ACC112 (cell line): ENCODE measurements around the gene ATP2C2.
"Not testable (repeated sequence)": the region's sequence is repeated elsewhere in the genome, so short reads cannot be mapped to it uniquely, and the experiment has no call there.

Experiments
- H2AFZ ChIP-seq: fragments of 200-600 bp; sonication (generic); one replicate; pipeline ENCODE4 v1.6.0; 2017; ENCODE audit warnings: antibody characterized with exemption, low read length; ENCODE audit not compliant: unreplicated experiment
- H3K27ac ChIP-seq: fragments of 200-600 bp; sonication (generic); 2 replicates; pipeline ENCODE4 v1.5.1; 2014; ENCODE audit warnings: low read depth, mild to moderate bottlenecking, antibody characterized with exemption, low read length, moderate library complexity
- H3K27me3 ChIP-seq: fragments of 200-600 bp; sonication (generic); 2 replicates; pipeline ENCODE4 v1.6.1; 2014; ENCODE audit warnings: mild to moderate bottlenecking, antibody characterized with exemption, low read length, moderate library complexity, mixed read lengths; ENCODE audit not compliant: insufficient read depth
- H3K36me3 ChIP-seq: fragments of 200-600 bp; sonication (generic); 2 replicates; pipeline ENCODE4 v1.6.1; 2016; ENCODE audit warnings: mild to moderate bottlenecking, antibody characterized with exemption, low read length, moderate library complexity, mixed read lengths; ENCODE audit not compliant: insufficient read depth
- H3K4me1 ChIP-seq: fragments of 200-600 bp; sonication (generic); one replicate; pipeline ENCODE4 v1.6.1; 2016; ENCODE audit warnings: low read length, mixed read lengths; ENCODE audit not compliant: insufficient read depth, unreplicated experiment, control insufficient read depth
- H3K4me3 ChIP-seq: fragments of 200-600 bp; sonication (generic); 2 replicates; pipeline ENCODE4 v1.5.1; 2014; ENCODE audit warnings: mild to moderate bottlenecking, low read depth, low read length
- H3K79me2 ChIP-seq: fragments of 200-600 bp; sonication (generic); one replicate; pipeline ENCODE4 v1.6.0; 2016; ENCODE audit warnings: low read length; ENCODE audit not compliant: control insufficient read depth, unreplicated experiment, insufficient read depth

Gene ATP2C2

GRCh38 chr16:84329016-84329415, 39.3 kb upstream of the ATP2C2 start:
- no peak overlapping the region for H3K4me3 ChIP-seq
- no peak overlapping the region for H3K27ac ChIP-seq
- H2AFZ ChIP-seq: no peak overlapping the region
- H3K79me2 ChIP-seq: no peaks in the 10 kb centered on the region
- H3K4me1 ChIP-seq: no peaks in the 10 kb centered on the region
- peaks cover 29% of the 10 kb centered on the region for H3K27me3 ChIP-seq
- no peaks in the 10 kb centered on the region for H3K36me3 ChIP-seq

GRCh38 chr16:84329843-84330684, 38.3 kb upstream of the ATP2C2 start:
- peaks cover 25% of the 10 kb centered on the region for H3K27me3 ChIP-seq

GRCh38 chr16:84330685-84331050, 37.7 kb upstream of the ATP2C2 start:
- Histone ChIP-seq H3K4me3 (no peak overlapping the region), H2AFZ (no peak overlapping the region), H3K36me3 (no peaks in the 10 kb centered on the region), H3K4me1 (no peaks in the 10 kb centered on the region), H3K27ac (no peak overlapping the region), H3K27me3 (peaks cover 24% of the 10 kb centered on the region), H3K79me2 (no peaks in the 10 kb centered on the region)

More at GRCh38 chr16:84329843-84330684, 38.3 kb upstream of the ATP2C2 start:
- Histone ChIP-seq H3K4me3 (no peak overlapping the region), H3K36me3 (no peaks in the 10 kb centered on the region), H2AFZ (no peak overlapping the region), H3K4me1 (no peaks in the 10 kb centered on the region), H3K27ac (no peak overlapping the region), H3K79me2 (no peaks in the 10 kb centered on the region)

- Histone ChIP-seq H3K4me1 (no peaks in the 10 kb centered on the region), H2AFZ (no peak overlapping the region), H3K27ac (no peak overlapping the region), H3K4me3 (no peak overlapping the region), H3K79me2 (no peaks in the 10 kb centered on the region), H3K27me3 (peaks cover 10% of the 10 kb centered on the region), H3K36me3 (no peaks in the 10 kb centered on the region)
Observed at GRCh38 chr16:84331998-84332780, 36.1 kb upstream of the ATP2C2 start.

GRCh38 chr16:84332975-84333684, 35.2 kb upstream of the ATP2C2 start:
- Histone ChIP-seq H3K4me1 (no peaks in the 10 kb centered on the region), H3K27me3 (peaks cover 8% of the 10 kb centered on the region), H3K79me2 (no peaks in the 10 kb centered on the region), H3K4me3 (no peak overlapping the region), H2AFZ (no peak overlapping the region), H3K27ac (no peak overlapping the region), H3K36me3 (no peaks in the 10 kb centered on the region)

- H3K4me3 ChIP-seq: no peak overlapping the region
- peaks cover 6% of the 10 kb centered on the region; the same call in 1 of the 2 replicates for H3K27me3 ChIP-seq
- H3K27ac ChIP-seq: no peak overlapping the region
- no peaks in the 10 kb centered on the region for H3K4me1 ChIP-seq
- H3K79me2 ChIP-seq: no peaks in the 10 kb centered on the region
- H2AFZ ChIP-seq: no peak overlapping the region
- no peaks in the 10 kb centered on the region for H3K36me3 ChIP-seq
Observed at GRCh38 chr16:84334058-84334457, 34.3 kb upstream of the ATP2C2 start.

GRCh38 chr16:84334482-84334881, 33.9 kb upstream of the ATP2C2 start:
- H3K27ac ChIP-seq: no peak overlapping the region
- H3K4me3 ChIP-seq: no peak overlapping the region
- H3K4me1 ChIP-seq: no peaks in the 10 kb centered on the region
- H3K79me2 ChIP-seq: no peaks in the 10 kb centered on the region
- H3K36me3 ChIP-seq: no peaks in the 10 kb centered on the region
- peaks cover 10% of the 10 kb centered on the region; the same call in 1 of the 2 replicates for H3K27me3 ChIP-seq
- no peak overlapping the region for H2AFZ ChIP-seq

- not testable (repeated sequence) for H3K27ac ChIP-seq, H3K4me1 ChIP-seq, H3K4me3 ChIP-seq, H2AFZ ChIP-seq, H3K36me3 ChIP-seq, H3K79me2 ChIP-seq
- H3K27me3 ChIP-seq: peaks cover 21% of the 10 kb centered on the region; the same call in 1 of the 2 replicates
Observed at GRCh38 chr16:84337236-84337635, 31.1 kb upstream of the ATP2C2 start.

GRCh38 chr16:84339311-84339710, 29.0 kb upstream of the ATP2C2 start:
- no peaks in the 10 kb centered on the region for H3K36me3 ChIP-seq
- no peak overlapping the region for H3K27ac ChIP-seq
- no peaks in the 10 kb centered on the region for H3K4me1 ChIP-seq
- H3K4me3 ChIP-seq: no peak overlapping the region
- H3K27me3 ChIP-seq: peaks cover 27% of the 10 kb centered on the region
- no peaks in the 10 kb centered on the region for H3K79me2 ChIP-seq
- H2AFZ ChIP-seq: no peak overlapping the region

- H2AFZ ChIP-seq: no peak overlapping the region
- H3K36me3 ChIP-seq: no peaks in the 10 kb centered on the region
- no peaks in the 10 kb centered on the region for H3K79me2 ChIP-seq
- H3K4me3 ChIP-seq: no peak overlapping the region
- H3K4me1 ChIP-seq: no peaks in the 10 kb centered on the region
- peaks cover 32% of the 10 kb centered on the region for H3K27me3 ChIP-seq
- H3K27ac ChIP-seq: no peak overlapping the region
Observed at GRCh38 chr16:84339766-84340165, 28.6 kb upstream of the ATP2C2 start.
